Stimulated activated CD4-positive, alpha-beta T cell treated with anti-CD3 and anti-CD28 coated beads, TNF-alpha, amount 100 ng/mL, for 4 hours (primary cell): Measurements from ENCODE around the gene PRKCE.

Experiments
- DNase-seq, 3 experiments: peaks; one replicate each; pipeline ENCODE4 v3.0.0-alpha.2; 2020; ENCODE audit warnings: low read depth in 3 of 3

PRKCE gene

GRCh38 chr2:45988879-45989278 lies 337.4 kb downstream of the PRKCE start:
- no peak for DNase-seq

GRCh38 chr2:45990131-45990530 lies 338.7 kb downstream of the PRKCE start:
- DNase-seq = no peak

GRCh38 chr2:45992021-45992740 lies 340.7 kb downstream of the PRKCE start:
- no peak for DNase-seq

GRCh38 chr2:45992741-45993475 lies 341.4 kb downstream of the PRKCE start:
- DNase-seq = no peak

- DNase-seq = peak in 2 of 3 experiments; percentile 4 to 24
Observed at GRCh38 chr2:45993476-45993991, 342.1 kb downstream of the PRKCE start.

DNA sequence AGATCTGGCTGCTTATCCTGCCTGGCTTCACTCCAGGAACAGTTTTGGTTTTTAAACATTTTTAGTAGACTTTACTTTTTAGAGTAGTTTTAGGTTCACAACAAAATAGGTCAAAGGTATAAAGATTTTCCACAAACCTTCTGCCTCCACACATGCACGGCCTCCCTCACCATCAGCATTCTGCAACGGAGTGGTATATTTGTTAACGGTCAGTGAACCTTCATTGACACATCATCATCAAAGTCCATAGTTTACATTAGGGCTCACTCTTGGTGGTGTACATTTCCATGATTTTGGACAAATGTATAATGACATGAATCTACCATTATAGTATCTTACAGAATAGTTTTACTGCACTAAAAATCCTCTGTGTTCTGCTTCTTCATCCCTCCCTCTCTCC lies 342.6 kb downstream of the PRKCE start:
- no peak for DNase-seq

- no peak for DNase-seq
Observed at GRCh38 chr2:46000660-46001059, 349.2 kb downstream of the PRKCE start.

- no peak for DNase-seq
Observed at GRCh38 chr2:46001290-46001689, 349.8 kb downstream of the PRKCE start.

GRCh38 chr2:46001741-46002506 lies 350.4 kb downstream of the PRKCE start:
- DNase-seq = no peak

- no peak for DNase-seq
Observed at GRCh38 chr2:46002507-46002883, 351.0 kb downstream of the PRKCE start.

DNA sequence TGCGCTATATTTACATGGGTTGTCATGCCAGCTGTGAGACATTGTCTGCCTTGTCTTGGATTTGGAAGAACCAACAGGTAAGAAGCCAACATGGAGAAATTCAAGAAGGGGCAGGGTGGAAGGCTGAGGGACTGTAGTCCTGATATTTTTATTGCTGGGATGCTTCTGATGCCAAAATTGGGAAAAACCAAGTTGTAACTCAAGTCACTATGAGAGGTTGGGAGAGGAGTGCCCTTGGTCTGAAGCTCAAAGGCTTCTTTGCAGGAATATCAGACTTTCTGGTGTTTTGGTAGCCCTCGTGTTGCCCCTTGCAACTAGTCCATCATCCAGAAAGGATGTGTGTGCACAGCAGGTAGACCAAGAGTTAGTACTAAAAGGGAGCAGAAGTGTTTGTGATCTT lies 351.5 kb downstream of the PRKCE start:
- no peak for DNase-seq

DNA sequence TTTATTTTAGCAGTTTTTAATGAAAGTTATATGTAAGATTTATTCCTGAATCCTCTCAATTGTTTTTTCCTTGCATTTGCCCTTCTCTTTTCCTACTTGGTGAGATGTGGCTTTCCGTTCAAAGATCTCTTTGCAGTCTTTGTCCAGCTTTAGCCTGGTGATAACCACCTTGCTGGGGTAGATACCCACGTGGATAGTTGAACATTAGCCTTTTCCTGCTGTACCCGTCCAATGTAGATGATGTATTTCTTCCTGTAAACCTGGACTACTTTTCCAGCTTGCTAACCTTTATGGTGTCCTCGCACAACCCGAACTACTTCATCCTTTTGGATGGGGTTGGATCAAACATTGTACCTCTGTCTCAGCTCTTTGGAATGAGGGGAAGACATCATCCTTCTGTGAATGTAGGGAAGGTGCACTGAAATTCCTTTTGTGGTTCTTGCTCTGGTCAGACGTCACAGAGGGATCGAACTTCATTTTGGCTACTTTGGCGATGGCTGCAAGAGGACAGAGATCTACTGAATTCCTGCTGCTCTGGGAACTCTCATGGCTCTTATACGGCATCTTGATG lies 352.5 kb downstream of the PRKCE start:
- no peak for DNase-seq

- no peak for DNase-seq
Observed at GRCh38 chr2:46006473-46007025, 355.1 kb downstream of the PRKCE start.

DNA sequence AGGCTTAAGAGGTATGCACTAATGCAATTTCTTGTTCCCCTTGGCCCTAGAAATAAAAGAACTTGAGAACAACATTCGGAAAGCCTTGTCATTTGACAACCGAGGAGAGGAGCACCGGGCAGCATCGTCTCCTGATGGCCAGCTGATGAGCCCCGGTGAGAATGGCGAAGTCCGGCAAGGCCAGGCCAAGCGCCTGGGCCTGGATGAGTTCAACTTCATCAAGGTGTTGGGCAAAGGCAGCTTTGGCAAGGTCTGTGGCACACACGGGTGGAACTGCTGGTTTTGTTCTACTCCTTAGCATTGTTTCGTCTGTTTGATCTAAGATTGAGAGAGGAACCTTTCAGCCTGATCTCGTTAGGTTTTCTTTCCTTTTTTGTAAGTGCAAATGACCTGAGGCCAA lies 355.9 kb downstream of the PRKCE start:
- no peak for DNase-seq

DNA sequence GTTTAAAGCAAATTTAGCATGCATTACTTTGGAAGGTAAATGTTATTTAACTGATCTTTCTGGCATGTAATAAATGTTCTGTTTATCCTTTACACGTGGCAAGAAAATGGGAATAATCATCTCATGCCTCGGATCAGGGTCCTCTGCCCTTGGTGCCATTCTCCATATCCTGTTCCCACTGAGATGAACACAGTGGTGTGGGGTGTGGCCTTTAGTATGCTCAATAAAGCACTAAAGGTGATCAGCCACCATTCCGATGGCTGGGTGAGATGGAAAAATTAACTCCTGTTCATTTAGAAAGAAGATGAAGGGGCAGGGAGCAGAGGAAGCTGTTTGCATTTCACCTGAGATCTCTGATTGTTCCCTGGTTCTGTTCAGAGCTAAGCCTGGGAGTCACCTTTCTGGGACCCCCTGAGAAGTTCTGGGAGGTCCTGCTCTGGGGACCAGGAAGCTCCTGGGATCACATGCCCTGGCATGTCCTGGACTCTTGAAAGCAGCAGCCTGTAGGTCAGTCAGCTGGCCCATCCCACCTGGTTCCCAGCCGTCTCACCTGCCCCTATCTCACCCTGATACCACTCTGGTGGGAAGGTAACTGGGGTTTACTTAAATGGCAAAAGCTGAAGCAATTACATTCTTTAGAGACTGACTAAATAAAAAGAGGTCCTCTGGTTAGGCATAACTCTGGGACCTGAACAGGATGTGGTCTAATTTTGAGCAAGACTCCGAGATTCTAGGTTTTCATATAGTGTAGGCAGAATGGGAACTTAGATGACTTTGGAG lies 356.8 kb downstream of the PRKCE start:
- no peak for DNase-seq

GRCh38 chr2:46009315-46009714 lies 357.8 kb downstream of the PRKCE start:
- DNase-seq = no peak

GRCh38 chr2:46009772-46010171 lies 358.3 kb downstream of the PRKCE start:
- DNase-seq = no peak

DNA sequence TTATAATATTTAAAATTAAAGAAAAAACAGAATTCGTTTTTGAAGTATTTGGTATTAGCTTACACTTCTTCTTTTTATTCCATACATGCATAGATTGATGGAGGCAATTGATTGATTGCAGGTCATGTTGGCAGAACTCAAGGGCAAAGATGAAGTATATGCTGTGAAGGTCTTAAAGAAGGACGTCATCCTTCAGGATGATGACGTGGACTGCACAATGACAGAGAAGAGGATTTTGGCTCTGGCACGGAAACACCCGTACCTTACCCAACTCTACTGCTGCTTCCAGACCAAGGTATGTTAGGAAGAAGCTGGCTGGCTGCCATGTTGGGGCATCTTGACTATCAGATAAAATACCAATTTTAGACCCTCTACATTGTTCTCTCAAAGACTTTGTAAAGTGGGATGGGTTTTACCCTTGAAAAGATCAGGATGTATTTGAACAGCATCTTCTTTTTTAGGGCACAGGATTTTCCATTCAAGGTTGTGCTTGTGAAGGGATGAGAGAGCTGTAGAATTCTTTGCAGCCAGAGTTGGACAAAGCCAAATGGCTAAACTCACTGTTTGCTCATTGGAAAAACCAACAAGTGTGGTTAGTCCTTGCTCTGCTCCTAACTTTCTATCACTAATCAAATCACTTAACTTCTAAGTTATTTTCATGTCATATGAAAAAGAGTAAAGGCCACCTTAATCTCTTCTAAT lies 358.9 kb downstream of the PRKCE start:
- no peak for DNase-seq

- DNase-seq = no peak
Observed at GRCh38 chr2:46010925-46011490, 359.5 kb downstream of the PRKCE start.

GRCh38 chr2:46012618-46013240 lies 361.3 kb downstream of the PRKCE start:
- DNase-seq = no peak
